GM12878 (cell line): ENCODE measurements around the gene USE1. TPM values are rescaled to one million over a fixed set of nuclear protein-coding genes. Genes with fewer than 3 reads are reported as not detected.

Experiments used
- ATAC-seq: fragments of 200-7000 bp; cut with Tn5 transposase; 3 replicates; pipeline ENCODE4 v1.9.1; 2020; ENCODE audit warnings: mild to moderate bottlenecking, moderate library complexity
- BruUV-seq: library from RNA; stranded (reverse); fragments of 400-500 nt; replicated peaks from 2 replicates; lab custom pipeline; 2021; lab: Mats Ljungman, UMichigan
- CTCF ChIA-PET: fragments of 300-600 bp; sonication (Branson Sonifier 250); formaldehyde crosslinking; extraction: SDS; loops from one replicate; lab custom pipeline; 2021; ENCODE audit warnings: inconsistent platforms; lab: Yijun Ruan, JAX
- POLR2A ChIA-PET: fragments of 350-600 bp; formaldehyde crosslinking; extraction: SDS; loops from one replicate; lab custom pipeline; 2021; ENCODE audit warnings: inconsistent platforms; lab: Charles Lee
- RAD21 ChIA-PET: fragments of 300-600 bp; sonication (Branson Sonifier 250); formaldehyde crosslinking; loops from one replicate; lab custom pipeline; 2023; ENCODE audit warnings: antibody characterized with exemption; ENCODE audit not compliant: unreplicated experiment; lab: Charles Lee
- SMC1A ChIA-PET: fragments of 300-600 bp; sonication (Branson Sonifier 250); formaldehyde crosslinking; loops from one replicate; lab custom pipeline; 2023; ENCODE audit not compliant: unreplicated experiment, uncharacterized antibody; lab: Charles Lee
- DNase-seq: peaks from one replicate; pipeline ENCODE4 v3.0.0-alpha.2; 2011; ENCODE audit warnings: low read depth, low spot score
- FAIRE-seq: peaks from 3 replicates; lab custom pipeline; 2011; peaks lifted over from hg19 to GRCh38; lab: Jason Lieb, UNC
- H2AFZ ChIP-seq: 2 replicates; pipeline ENCODE4 v1.6.0; 2011; ENCODE audit warnings: low read depth, low read length, control low read depth; ENCODE audit not compliant: control insufficient read depth
- H3K27ac ChIP-seq: 2 replicates; pipeline ENCODE4 v1.5.1; 2011; ENCODE audit warnings: control low read depth; ENCODE audit not compliant: control insufficient read depth, insufficient read depth
- H3K27me3 ChIP-seq, 2 experiments: replicated peaks in 1 of 2; 2 replicates each; pipeline versions ENCODE4 v1.6.0 to v1.6.1; 2011; ENCODE audit warnings: low read length in 1 of 2; ENCODE audit not compliant: control insufficient read depth in 2 of 2, insufficient read depth in 2 of 2
- H3K36me3 ChIP-seq, 2 experiments: 2 replicates each; pipeline ENCODE4 v1.5.1; 2011; ENCODE audit warnings: low read length in 1 of 2; ENCODE audit not compliant: control insufficient read depth in 2 of 2, insufficient read depth in 2 of 2
- H3K4me1 ChIP-seq: 2 replicates; pipeline ENCODE4 v1.6.1; 2011; ENCODE audit warnings: mild to moderate bottlenecking, low read length, moderate library complexity, mixed read lengths; ENCODE audit not compliant: control insufficient read depth, insufficient read depth
- H3K4me2 ChIP-seq: 2 replicates; pipeline ENCODE4 v1.6.0; 2011; ENCODE audit warnings: control low read depth; ENCODE audit not compliant: control insufficient read depth, insufficient read depth
- H3K4me3 ChIP-seq: fragments of 200-600 bp; sonication (generic); 2 replicates; pipeline ENCODE4 v1.5.1; 2016
- H3K79me2 ChIP-seq: 2 replicates; pipeline ENCODE4 v1.6.0; 2011; ENCODE audit warnings: low read length; ENCODE audit not compliant: control insufficient read depth, insufficient read depth
- H3K9ac ChIP-seq: 2 replicates; pipeline ENCODE4 v1.8.0; 2011; ENCODE audit warnings: low read length, control low read depth, mixed read lengths; ENCODE audit not compliant: control insufficient read depth, insufficient read depth
- H3K9me3 ChIP-seq: replicated peaks from 3 replicates; pipeline ENCODE4 v1.5.1; 2011; ENCODE audit warnings: mild to moderate bottlenecking, low read length; ENCODE audit not compliant: control insufficient read depth, insufficient read depth
- H4K20me1 ChIP-seq: 2 replicates; pipeline ENCODE4 v1.6.0; 2011; ENCODE audit not compliant: control insufficient read depth, insufficient read depth
- MTA2 ChIP-seq: fragments of 450-650 bp; IDR thresholded peaks from 2 replicates; pipeline ENCODE4 v1.6.1; 2016; ENCODE audit warnings: low read depth, mild to moderate bottlenecking, moderate library complexity
- NR2F1 ChIP-seq: fragments of 450-650 bp; conservative IDR thresholded peaks from 2 replicates; pipeline ENCODE4 v1.6.1; 2017; ENCODE audit warnings: mild to moderate bottlenecking
- PAX5 ChIP-seq: IDR thresholded peaks from 2 replicates; pipeline ENCODE4 v1.6.1; 2011; ENCODE audit warnings: low read depth, low read length, borderline replicate concordance
- SMAD5 ChIP-seq: IDR thresholded peaks from 2 replicates; pipeline ENCODE4 v1.6.1; 2016; ENCODE audit warnings: antibody characterized with exemption, low read depth
- SMARCA5 ChIP-seq: fragments of 450-650 bp; IDR thresholded peaks from 2 replicates; pipeline ENCODE4 v1.6.1; 2017; ENCODE audit warnings: mild to moderate bottlenecking
- ZNF217 ChIP-seq: fragments of 450-650 bp; IDR thresholded peaks from 2 replicates; pipeline ENCODE4 v1.6.1; 2017; ENCODE audit warnings: antibody characterized with exemption, mild to moderate bottlenecking
- WGBS: methylation state at CpG from one replicate; pipeline ENCODE4 v1.1.6; 2016; ENCODE audit warnings: low lambda C conversion rate; ENCODE audit not compliant: insufficient replicate concordance, insufficient coverage; ENCODE audit errors: missing lambda C conversion rate; 5-methylcytosine and 5-hydroxymethylcytosine counted together
- in situ Hi-C: fragments of 300-500 bp; cut with MboI; formaldehyde crosslinking; loops from 9 replicates; pipeline ENCODE4 v1.14.3; 2018; ENCODE audit warnings: mixed read lengths
- intact Hi-C: fragments of 100-400 bp; cut with micrococcal nuclease; formaldehyde crosslinking; loops from one replicate; pipeline ENCODE4 v1.14.2; 2022; ENCODE audit not compliant: unreplicated experiment
- polyA plus RNA-seq, 11 experiments: library from polyadenylated mRNA; depleted of rRNA in 4 of 11; unstranded in 6 of 11; stranded (reverse) in 5 of 11; fragments of >200 nt; fragmentation: Nextera tagmentation in 4 of 11; fragmentation: Illumina TruSeq in 1 of 11; extraction: Ambion mirVana in 4 of 11; extraction: Trizol in 1 of 11; gene quantifications; 1 replicate in 1 of 11; 2 replicates in 10 of 11; pipeline versions ENCODE4 v1.2.1 to v1.2.3, GENCODE V29; 2011 to 2016; ENCODE audit warnings: inconsistent platforms in 2 of 11, missing spikeins in 2 of 11, low read depth in 1 of 11
- total RNA-seq, 4 experiments: library from RNA; depleted of rRNA in 3 of 4; stranded (reverse); fragments of >200 nt in 3 of 4; fragmentation: Illumina TruSeq in 1 of 4; extraction: Trizol in 1 of 4; gene quantifications; 2 replicates each; pipeline versions ENCODE4 v1.2.1 to v1.2.3, GENCODE V29; 2013 to 2021

The USE1 gene
- total and polyA plus RNA-seq, 10 of the 15 experiments (the other 5 are each of a cell fraction or from before 2014, with no cell fraction given) = 9.7 to 24.0 (median 16.1) TPM

- SMC1A ChIA-PET = interaction anchor here (0.5 to 2.0 kb wide), 7 partner anchors 8 to 377 kb away, joined by 3 to 6 read pairs (median 4); partner anchors contain the start of genes BABAM1 and USE1
- no peak for DNase-seq
These were observed 27.5 kb downstream of the USE1 start for GRCh38 chr19:17242431-17243208.

More at GRCh38 chr19:17242431-17243208, 27.5 kb downstream of the USE1 start:
- FAIRE-seq (no peak), ATAC-seq (peak; percentile 10; the same call in 2 of the 3 replicates)
- H3K9ac ChIP-seq = no peak overlapping the region
- no peaks in the 10 kb centered on the region for H3K27me3 ChIP-seq
- in situ Hi-C loops = no loop called here
- no peak overlapping the region for H3K27ac ChIP-seq
- peaks cover 7% of the 10 kb centered on the region for H3K79me2 ChIP-seq
- H3K9me3 ChIP-seq = no peaks in the 10 kb centered on the region
- POLR2A ChIA-PET = interaction anchor here (0.6 to 1.3 kb wide), 8 partner anchors 8 to 139 kb away, joined by 3 to 4 read pairs (median 3); partner anchors contain the start of genes BABAM1 and USE1
- no peaks in the 10 kb centered on the region for H4K20me1 ChIP-seq
- RAD21 ChIA-PET = interaction anchor here (0.8 to 1.4 kb wide), 4 partner anchors 16 to 169 kb away, joined by 3 to 5 read pairs (median 4); partner anchors contain the start of genes BABAM1 and OCEL1
- WGBS = 54% methylated on average over 8 of the region's 8 CpGs
- CTCF ChIA-PET = interaction anchor here (0.7 to 2.9 kb wide), 9 partner anchors 9 to 175 kb away, joined by 3 to 16 read pairs (median 3); partner anchors contain the start of gene BABAM1
- 0 out of 2 replicates have a peak overlapping the region, but pooled peaks have one; percentile 1 for H3K4me2 ChIP-seq
- peaks cover 14% of the 10 kb centered on the region for H3K4me1 ChIP-seq
- no peak overlapping the region for H2AFZ ChIP-seq
- intact Hi-C loops = no loop called here
- TF ChIP-seq ZNF217 = peak; percentile 80; the same call in 1 of the 2 replicates
- peak; percentile 15; the same call in 1 of the 2 replicates for TF ChIP-seq PAX5
- no peak for TF ChIP-seq MTA2
- peak; percentile 89 for TF ChIP-seq SMARCA5
- peak; percentile 31; the same call in 1 of the 2 replicates for TF ChIP-seq NR2F1
- TF ChIP-seq SMAD5 = no peak
- peaks cover 0 to 2% of the 10 kb centered on the region in 2 experiments; a peak in 1 of 4 replicates for H3K36me3 ChIP-seq
- 0 out of 2 replicates have a peak overlapping the region, but pooled peaks have one; percentile 70 for H3K4me3 ChIP-seq
- no TSS peak for BruUV-seq
